Measurements from ENCODE around the gene RPS24.
"Not testable (repeated sequence)": the region's sequence is repeated elsewhere in the genome, so short reads cannot be mapped to it uniquely, and the experiment has no call there.

Gene RPS24

GRCh38 chr10:78058562-78058961 lies 24.9 kb downstream of the RPS24 start:
- no peak for DNase-seq

DNA sequence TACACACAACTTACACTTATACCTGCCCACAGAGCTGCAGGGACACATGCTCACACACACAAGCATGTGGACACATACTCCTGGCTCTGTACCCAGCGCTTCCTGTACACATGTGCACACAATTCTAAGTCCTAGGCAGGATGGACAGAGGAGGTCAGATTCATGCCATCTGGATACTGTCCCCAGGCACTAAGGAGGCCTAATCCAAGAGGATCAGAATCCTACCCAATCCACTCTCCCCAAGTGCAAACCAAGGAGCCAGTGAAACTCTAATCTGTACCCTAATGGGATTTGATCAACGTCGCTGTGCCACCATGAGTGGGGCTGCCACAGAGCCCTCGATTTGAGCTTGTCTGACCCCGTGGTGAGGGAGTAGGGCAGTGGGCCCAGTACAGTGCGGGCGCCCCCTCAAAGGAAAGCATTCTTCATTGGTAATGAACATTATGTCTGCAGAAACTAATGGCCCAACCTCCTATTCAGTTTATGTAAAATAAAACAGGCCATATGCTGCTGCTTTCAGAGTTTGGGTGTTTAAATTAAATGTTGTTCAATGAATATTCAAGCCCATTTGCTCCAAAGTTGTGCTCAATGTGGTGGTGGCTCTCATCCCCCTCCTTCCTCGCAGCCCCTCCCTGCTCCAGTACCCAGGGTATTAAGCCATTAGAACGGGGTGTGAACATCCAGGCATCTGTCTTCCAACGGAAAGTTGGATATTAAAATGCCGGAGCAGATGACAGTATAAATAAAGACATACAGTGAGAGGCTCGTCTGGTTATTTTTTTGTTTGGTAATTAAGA lies 26.4 kb downstream of the RPS24 start:
- no peak for DNase-seq

GRCh38 chr10:78062296-78062695 lies 28.6 kb downstream of the RPS24 start:
- DNase-seq, result no peak

DNA sequence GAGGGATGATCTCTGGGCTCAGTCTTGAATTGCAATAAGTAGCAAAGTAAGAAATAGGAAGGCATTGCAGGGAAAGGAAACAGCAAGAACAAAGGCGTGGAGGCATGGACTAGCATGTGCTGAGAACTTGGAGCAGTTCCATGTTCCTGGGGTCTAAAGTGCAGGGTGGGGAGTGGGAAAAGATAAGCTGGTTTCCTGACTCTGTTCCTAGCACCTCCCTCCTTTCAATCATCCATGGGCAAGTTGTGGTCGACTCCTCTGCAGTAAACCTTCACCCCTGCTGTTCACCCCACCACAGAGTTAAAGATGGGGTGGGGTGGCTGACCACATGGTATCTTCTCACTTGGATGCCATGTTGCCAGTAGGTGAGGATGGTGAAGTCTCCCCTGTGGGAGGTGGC lies 29.6 kb downstream of the RPS24 start:
- no peak for DNase-seq

DNA sequence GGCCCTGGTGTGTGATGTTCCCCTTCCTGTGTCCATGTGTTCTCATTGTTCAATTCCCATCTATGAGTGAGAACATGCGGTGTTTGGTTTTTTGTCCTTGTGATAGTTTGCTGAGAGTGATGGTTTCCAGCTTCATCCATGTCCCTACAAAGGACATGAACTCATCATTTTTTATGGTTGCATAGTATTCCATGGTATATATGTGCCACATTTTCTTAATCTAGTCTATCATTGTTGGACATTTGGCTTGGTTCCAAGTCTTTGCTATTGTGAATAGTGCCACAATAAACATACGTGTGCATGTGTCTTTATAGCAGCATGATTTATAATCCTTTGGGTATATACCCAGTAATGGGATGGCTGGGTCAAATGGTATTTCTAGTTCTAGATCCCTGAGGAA lies 31.3 kb downstream of the RPS24 start:
- not testable (repeated sequence) for DNase-seq

DNA sequence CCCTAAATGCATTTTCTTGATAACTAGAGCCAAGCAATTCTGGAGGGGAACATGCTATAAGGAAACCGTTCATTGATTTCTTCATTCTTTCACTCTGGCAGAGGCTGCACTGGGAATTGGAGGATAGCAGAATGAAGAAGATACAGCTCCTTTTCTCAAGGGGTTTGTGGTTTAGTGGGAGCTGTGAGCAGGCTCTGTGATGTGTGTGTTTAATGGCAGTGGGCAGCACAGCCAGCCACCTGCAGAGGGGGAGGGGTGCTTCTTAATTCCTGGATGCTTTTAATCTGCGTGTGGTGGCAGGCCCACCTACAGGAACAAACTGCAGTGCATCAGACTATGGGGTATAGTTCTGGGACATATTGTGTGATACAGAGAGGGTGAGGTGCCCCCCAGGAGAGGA lies 31.9 kb downstream of the RPS24 start:
- DNase-seq, result no peak

- no peak for DNase-seq
Observed at GRCh38 chr10:78066012-78066411, 32.3 kb downstream of the RPS24 start.

GRCh38 chr10:78066728-78067430 lies 33.2 kb downstream of the RPS24 start:
- DNase-seq, result no peak

- no peak for DNase-seq
Observed at GRCh38 chr10:78069151-78069550, 35.5 kb downstream of the RPS24 start.

GRCh38 chr10:78070064-78070463 lies 36.4 kb downstream of the RPS24 start:
- not testable (repeated sequence) for DNase-seq

GRCh38 chr10:78070726-78071125 lies 37.1 kb downstream of the RPS24 start:
- DNase-seq, result no peak

DNA sequence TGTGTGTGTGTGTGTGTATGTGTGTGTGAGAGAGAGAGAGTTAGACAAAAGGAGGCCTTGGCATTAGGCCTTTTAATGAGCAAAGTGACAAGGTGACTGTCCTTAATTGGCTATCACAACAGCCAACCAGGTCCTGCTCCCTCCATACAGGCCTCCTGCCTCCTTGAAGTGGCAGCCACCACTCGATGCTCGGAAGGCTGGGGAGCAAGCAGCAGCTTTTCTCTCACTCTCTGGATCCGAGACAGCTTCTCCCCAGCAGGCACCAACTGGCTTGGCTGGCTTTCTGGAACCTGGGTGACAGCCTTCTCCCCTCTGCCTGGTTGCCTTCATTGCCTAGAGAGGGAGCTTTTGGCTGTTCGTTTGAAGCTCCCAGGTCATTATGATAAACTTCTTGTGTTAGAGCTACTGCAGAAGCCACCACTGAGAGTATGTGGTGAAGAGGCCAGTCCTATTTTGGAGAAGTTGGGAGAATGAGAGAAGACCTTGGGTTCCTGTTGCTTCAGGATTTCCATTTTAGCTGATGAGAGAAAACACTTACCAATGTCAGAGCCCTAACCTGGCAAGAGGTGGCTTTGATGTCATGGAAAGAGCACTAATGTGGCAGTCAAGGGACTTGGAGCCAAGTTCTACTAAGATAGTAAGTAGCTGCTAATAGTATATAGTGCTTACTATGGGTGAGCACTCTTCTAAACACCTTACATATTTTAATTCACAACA lies 37.6 kb downstream of the RPS24 start:
- DNase-seq, result no peak

DNA sequence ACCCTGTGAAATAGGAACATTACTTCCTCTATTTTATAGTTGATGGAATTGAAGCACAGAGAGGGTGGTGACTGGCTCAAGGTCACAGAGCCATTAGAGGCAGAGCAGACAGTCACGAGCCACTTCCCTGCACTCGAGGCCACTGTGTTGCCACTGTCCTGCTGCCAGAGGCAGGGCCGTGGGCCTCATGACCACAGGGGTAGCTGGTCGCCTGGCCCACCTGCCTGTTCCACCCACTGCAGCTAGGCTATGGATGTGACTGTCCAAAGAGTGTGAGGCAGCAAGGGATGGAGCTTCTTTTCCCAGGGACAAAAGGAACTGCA lies 38.2 kb downstream of the RPS24 start:
- DNase-seq, result no peak

DNA sequence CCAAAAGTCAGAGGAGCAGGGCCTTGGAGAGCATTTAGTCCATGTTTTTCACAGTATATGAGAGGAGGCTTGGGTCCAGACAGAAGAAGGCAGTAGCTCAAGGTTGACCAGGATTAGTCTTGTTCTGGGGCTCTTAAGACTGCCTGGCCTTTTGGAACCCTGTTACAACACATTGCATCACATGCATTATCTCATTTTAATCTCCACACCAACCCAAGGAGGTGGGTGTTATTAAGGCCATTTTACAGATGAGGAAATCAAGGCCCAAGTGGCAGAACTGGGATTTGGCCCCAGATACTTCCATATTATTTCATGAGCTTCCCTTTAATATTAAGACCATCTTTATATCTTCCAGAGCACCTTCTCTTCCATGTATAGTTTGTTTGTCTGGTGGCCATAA lies 38.8 kb downstream of the RPS24 start:
- no peak for DNase-seq

DNA sequence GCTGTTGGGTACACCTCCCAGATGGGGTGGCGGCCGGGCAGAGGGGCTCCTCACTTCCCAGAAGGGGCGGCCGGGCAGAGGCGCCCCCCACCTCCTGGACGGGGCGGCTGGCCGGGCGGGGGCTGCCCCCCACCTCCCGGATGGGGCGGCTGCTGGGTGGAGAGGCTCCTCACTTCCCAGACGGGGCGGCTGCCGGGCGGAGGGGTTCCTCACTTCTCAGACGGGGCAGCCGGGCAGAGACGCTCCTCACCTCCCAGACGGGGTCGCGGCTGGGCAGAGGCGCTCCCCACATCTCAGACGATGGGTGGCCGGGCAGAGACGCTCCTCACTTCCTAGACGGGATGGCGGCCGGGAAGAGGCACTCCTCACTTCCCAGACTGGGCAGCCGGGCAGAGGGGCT lies 42.1 kb downstream of the RPS24 start:
- DNase-seq, result not testable (repeated sequence)

DNA sequence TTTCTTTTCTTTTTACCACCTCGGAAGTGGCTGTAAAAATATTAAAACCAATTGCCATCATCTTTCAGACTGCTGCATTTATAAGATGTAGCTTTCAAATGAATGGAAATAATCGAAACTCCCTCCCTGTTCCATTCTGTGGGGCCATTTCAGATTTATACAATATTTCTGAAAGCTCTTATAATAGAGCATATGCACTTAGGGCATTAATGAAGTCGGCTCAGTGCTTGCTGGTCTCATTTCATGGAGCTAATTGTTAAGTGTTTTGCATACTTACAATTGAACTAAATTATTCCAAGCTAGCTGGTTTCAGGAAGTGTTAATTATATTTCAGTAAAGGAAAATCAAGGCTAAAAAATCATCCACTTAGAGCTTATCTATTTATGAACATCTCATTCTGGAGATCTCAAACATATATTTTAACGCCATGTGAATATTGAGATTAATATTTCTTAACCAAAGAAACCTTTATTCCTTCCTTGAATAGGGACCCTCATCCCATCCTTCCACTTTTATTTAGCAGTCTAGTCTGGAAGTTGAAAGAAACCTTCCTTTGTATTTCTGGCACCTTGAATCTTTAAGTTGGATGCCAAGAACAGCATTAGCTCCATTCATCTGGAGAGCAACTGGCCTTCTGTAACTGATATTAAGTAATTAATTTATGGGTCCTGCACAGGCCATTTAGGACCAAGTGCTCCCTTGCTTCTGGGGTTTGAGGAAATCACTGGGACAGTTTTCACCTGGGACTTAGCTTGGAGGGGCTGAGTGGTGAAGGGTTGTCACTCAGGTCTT lies 45.1 kb downstream of the RPS24 start:
- DNase-seq, result no peak

GRCh38 chr10:78079411-78079810 lies 45.7 kb downstream of the RPS24 start:
- no peak for DNase-seq

GRCh38 chr10:78081292-78081691 lies 47.6 kb downstream of the RPS24 start:
- no peak for DNase-seq

DNA sequence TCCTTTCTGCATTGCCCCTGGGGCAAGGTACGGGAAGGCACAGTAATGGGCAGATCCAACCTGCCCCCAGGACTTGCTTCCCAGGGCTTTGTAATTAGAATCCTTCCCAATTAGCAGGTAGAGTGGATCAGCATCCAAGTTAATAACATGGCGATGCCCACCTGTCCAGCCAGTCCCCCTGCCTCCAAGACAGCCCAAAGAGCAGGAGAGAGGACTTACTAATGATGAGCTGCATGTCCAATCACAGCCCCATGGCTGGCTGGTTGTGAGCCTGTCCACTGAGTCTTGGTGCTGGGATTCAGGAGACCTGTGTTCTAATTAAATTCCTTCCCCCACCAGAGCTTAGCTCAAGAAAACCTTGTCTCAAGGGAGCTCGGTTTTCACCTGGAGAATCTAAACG lies 49.0 kb downstream of the RPS24 start:
- DNase-seq, result no peak
